Stimulated activated naive CD4-positive, alpha-beta T cell (primary cell): ENCODE data around the gene CEP83.
"Not testable (repeated sequence)": the region's sequence is repeated elsewhere in the genome, so short reads cannot be mapped to it uniquely, and the experiment has no call there.

Experiments
- DNase-seq, 6 experiments: peaks; one replicate each; lab custom pipeline; 2025; lab: John Stamatoyannopoulos, UW

CEP83 gene, protein sequence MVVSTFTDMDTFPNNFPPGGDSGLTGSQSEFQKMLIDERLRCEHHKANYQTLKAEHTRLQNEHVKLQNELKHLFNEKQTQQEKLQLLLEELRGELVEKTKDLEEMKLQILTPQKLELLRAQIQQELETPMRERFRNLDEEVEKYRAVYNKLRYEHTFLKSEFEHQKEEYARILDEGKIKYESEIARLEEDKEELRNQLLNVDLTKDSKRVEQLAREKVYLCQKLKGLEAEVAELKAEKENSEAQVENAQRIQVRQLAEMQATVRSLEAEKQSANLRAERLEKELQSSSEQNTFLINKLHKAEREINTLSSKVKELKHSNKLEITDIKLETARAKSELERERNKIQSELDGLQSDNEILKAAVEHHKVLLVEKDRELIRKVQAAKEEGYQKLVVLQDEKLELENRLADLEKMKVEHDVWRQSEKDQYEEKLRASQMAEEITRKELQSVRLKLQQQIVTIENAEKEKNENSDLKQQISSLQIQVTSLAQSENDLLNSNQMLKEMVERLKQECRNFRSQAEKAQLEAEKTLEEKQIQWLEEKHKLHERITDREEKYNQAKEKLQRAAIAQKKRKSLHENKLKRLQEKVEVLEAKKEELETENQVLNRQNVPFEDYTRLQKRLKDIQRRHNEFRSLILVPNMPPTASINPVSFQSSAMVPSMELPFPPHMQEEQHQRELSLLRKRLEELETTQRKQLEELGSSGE

DNA sequence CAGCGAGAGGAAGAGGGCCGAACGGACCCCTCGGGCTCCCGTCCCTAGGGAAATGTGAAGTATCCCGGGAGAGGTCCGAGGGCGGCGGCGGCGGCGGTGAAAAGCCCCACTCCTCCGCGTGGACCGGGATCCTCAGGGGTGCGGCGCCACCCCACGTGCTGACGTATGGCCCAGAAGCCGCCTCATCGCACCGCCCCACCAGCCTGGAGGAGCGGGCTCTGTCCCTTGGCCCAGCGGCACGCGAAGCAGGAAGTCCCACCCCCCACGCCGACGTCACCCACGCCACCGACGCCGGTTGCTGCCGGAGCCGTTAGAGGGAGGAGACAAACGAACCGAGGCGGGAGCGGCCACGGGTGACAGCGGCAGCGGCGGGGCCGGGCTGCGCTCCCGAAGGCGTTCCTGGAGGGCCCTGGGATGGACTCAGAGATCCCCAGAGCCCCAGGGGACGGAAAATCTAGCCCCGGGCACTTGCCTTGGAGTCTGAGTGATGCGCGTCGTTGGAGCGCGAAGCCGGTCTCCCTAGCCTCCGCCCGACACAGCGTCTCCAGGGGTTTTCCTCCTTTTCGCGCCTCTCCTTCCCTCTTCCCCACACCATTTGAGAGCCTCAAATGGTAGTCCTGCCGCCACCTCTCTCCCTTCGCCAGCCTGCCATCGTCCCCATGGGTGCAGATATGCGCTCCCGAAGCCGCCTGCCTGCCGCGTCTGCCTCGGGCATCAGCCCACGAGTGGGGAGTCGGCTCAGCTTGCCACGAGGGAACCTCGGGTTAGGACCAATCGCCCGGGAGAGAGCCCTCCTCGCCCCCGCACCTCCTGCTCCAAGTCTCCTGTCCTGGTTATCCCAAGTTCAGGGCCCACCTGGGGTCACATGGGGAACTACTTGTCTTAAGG is at the start of gene CEP83:
Gene CEP83, minus strand, starts transcription at position 140 of the 888 bp plus-strand sequence. CDS start 47,377 bp downstream, outside the sequence.
- DNase-seq, result peak; percentile 88 to 94 (median 92)

- DNase-seq, result no peak
Observed at GRCh38 chr12:94509317-94509716, 49.6 kb upstream of the CEP83 start.

DNA sequence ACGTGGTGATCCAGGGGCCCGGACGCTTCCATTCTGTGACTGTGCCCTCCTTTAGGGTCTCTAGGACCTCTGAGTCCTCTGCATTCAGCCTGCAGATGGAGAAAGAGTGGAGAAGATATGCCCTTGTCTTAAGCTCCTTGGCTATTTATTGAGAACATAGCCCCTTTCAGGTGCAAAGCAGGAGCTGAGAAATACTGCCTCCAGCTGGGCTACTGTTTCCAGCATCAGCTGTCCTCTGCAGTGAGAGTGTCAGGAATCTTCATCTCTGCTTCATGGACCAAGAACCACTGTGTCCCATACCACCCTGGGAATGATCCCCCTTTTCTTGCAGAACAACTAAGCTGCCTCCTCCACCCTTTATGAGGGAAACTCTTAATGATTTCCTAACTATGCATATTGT is 47.8 kb upstream of the CEP83 start:
- no peak for DNase-seq

DNA sequence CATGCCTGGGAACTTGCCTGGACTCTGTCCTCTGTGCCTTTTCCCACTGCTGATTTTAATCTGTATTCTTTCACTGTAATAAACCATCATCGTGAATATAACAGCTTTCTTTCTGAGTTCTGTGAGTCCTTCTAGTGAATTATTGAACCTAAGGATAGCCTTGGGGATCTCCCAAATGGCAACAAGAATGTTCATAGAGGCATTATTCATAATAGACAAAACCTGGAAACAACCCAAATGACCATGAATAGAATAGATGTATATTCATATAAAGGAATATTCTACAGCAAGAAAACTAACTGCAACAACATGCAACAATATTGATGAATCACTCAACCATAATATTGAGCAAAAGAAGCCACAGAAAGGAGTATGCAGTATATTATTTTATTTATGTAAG is 44.7 kb upstream of the CEP83 start:
- no peak for DNase-seq

- DNase-seq, result no peak
Observed at GRCh38 chr12:94503619-94504018, 44.0 kb upstream of the CEP83 start.

- DNase-seq, result no peak
Observed at GRCh38 chr12:94500831-94501567, 41.3 kb upstream of the CEP83 start.

DNA sequence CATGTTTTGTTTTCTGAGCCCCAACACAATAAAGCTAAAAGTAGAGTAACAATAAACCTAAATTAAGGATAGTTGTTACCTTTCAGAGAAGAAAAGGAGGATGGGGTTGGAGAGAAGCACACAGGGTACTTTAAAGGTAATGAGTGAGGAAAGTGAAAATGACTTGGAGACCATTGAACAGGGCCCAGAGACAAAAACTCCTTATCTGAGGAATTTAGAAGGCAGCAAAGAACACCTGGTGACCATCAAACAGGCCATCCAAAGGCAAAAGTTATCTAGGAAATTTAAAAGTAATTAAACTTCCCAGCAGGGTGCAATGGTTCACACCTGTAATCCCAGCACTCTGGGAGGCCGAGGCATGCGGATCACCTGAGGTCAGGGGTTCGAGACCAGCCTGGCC is 39.0 kb upstream of the CEP83 start:
- DNase-seq, result no peak

DNA sequence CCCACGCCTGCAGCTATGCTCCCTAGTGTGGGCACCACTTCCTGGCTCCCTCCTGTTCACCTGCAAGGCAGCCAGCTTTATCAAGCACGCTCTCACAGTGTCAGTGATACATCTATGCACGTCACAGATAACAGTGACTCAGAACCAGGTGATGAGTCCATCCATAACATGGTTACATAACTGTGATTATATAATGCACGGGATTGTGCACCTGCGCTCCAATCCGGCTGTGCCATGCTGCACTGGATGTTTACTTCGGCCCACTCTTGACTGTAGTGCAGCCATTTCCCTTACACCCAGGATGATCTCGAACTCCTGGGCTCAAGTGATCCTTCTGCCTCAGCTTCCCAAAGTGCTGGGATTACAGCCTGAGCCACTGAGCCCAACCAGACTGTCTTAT is 38.4 kb upstream of the CEP83 start:
- peak in 1 of 6 experiments; percentile 2 for DNase-seq

- no peak for DNase-seq
Observed at GRCh38 chr12:94495445-94496115, 35.9 kb upstream of the CEP83 start.

- DNase-seq, result no peak
Observed at GRCh38 chr12:94491489-94491888, 31.8 kb upstream of the CEP83 start.

- DNase-seq, result no peak
Observed at GRCh38 chr12:94488463-94488862, 28.8 kb upstream of the CEP83 start.

DNA sequence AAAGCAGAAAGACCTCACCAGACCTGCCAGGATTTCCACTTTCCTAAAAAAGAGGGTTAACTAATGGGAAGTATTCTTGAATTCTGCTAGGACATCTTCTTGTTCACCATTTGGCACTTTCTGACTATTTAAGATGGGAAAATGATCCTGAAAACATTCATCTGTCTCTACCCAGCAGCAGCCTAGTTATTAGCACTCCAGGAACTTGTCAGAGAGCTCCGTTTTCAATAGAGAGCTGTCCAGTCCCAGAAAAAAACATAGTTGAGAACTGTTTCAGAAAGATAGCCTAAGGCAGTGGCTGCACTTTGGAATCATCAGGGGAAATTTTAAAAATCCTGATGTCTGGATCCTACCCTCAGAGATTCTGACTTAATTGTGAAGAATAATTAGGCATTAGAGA is 22.1 kb upstream of the CEP83 start:
- no peak for DNase-seq

DNA sequence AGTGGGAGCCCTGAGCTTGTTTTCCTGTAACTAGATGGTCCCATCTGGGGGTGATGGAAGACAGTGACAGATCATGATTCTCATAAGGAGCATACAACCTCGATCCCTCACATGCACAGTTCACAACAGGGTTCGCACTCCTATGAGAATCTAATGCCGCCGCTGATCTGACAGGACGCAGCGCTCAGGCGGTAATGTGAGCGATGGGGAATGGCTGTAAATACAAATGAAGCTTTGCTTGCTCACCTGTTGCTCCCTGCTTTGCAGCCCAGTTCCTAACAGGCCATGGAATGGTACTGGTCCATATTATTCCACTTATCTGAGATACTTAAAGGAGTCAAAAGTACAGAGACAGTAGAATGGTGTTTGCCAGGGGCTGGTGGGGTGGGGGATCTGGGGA is 9.9 kb upstream of the CEP83 start:
- DNase-seq, result no peak

DNA sequence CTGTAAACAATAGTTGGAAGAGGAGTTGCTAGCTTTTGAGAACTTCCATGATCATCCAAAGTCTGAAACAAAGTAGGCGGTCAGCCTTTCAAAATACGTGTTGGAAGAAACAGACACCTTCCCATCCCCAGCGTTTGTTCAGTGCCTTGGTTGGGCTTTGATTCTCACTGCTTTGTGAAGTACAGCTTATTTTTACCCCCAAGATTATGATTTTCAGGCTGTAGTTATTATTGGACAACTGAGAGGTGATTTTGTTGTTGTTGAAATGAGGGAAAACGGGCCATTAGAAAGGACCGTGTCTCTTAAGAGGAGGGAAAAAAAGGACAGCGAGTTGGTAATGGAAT is 921 bp upstream of the CEP83 start:
- no peak for DNase-seq

DNA sequence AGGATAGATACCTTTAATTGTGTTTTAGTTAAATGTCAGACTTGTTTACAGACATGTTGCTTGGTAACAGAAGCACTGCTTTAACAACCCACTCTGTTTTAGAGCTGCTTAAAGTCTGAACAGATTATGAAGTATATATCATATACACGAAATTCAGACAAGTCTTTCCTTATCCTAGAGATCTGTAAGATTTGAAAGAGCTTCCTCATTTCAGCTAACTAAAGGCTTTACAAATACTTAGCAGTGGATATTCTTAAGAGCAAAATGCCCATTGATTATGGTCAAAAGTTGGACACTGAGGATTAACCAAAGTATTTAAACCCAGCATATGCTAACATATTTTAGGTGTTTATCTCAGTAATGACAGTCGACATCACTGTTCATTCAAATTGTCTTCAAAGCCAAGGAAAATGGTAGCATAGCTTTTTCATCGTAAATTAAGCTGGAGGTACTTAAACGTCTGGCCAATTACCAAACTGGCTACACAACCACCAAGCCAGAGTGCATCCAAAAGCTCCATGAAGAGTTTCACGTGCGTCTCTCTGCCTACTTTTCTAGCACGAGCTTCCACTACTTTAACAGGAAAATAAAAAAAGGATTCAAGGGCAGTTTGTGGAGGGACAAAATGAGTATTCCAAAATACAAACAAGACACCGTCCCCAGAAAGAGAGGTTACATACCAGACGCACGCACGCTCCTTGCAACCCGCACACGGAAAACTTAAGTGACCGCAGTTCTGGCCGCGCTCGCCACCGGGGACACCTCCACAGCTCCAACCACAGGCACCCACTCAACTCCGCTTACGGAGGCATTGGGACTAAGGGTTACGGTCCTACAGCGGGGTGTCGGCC is 565 bp downstream of the CEP83 start:
- DNase-seq, result peak in 3 of 6 experiments; percentile 21 to 62 (median 53)

- no peak for DNase-seq
Observed at GRCh38 chr12:94457311-94457710, 2.4 kb downstream of the CEP83 start.

GRCh38 chr12:94454318-94454717 is 5.3 kb downstream of the CEP83 start:
- DNase-seq, result not testable (repeated sequence)

GRCh38 chr12:94445662-94446061 is 14.0 kb downstream of the CEP83 start:
- DNase-seq, result no peak

DNA sequence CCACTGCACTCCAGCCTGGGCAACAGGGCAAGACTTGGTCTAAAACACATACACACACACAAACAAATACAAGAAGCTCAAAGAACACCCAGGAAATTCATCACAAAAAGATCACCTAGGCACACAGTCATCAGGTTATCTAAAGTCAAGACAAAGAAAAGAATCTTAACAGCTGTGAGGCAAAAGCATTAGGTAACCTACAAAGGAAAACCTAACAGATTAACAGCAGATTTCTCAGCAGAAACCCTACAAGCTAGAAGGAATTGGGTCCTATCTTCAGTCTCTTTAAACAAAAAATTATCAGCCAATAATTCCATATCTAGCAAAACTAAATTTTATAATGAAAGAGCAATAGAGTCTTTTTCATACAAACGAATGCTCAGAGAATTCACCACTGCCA is 22.4 kb downstream of the CEP83 start:
- no peak for DNase-seq

GRCh38 chr12:94435511-94435927 is 24.1 kb downstream of the CEP83 start:
- no peak for DNase-seq
